HEK293 (cell line): ENCODE measurements around the gene FLT3LG.
A peak's percentile ranks its signal among the peaks of the same experiment; 100 is the strongest.

Experiments
- GLIS2 ChIP-seq: fragments of 450-650 bp; formaldehyde crosslinking; IDR thresholded peaks from 2 replicates; pipeline ENCODE4 v1.5.1; 2016; ENCODE audit warnings: missing biosample characterization, missing genetic modification characterization
- KLF1 ChIP-seq: fragments of 450-650 bp; formaldehyde crosslinking; IDR thresholded peaks from 2 replicates; pipeline ENCODE4 v1.5.1; 2016; ENCODE audit warnings: missing biosample characterization, missing genetic modification characterization
- KLF8 ChIP-seq: fragments of 450-650 bp; formaldehyde crosslinking; IDR thresholded peaks from 2 replicates; pipeline ENCODE4 v1.5.1; 2016; ENCODE audit warnings: missing biosample characterization, missing genetic modification characterization
- KLF9 ChIP-seq: fragments of 450-650 bp; formaldehyde crosslinking; IDR thresholded peaks from 2 replicates; pipeline ENCODE4 v1.5.1; 2016; ENCODE audit warnings: missing biosample characterization, missing genetic modification characterization, low read depth
- MZF1 ChIP-seq: fragments of 450-650 bp; formaldehyde crosslinking; IDR thresholded peaks from 2 replicates; pipeline ENCODE4 v1.5.1; 2017; ENCODE audit warnings: missing biosample characterization, missing genetic modification characterization, borderline replicate concordance
- OVOL3 ChIP-seq: fragments of 450-650 bp; formaldehyde crosslinking; IDR thresholded peaks from 2 replicates; pipeline ENCODE4 v1.5.1; 2016; ENCODE audit warnings: missing biosample characterization, missing genetic modification characterization
- PRDM1 ChIP-seq: fragments of 450-650 bp; formaldehyde crosslinking; IDR thresholded peaks from 2 replicates; pipeline ENCODE4; 2016; ENCODE audit warnings: missing biosample characterization, missing genetic modification characterization
- SALL2 ChIP-seq: fragments of 450-650 bp; formaldehyde crosslinking; IDR thresholded peaks from 2 replicates; pipeline ENCODE4 v1.5.0; 2017; ENCODE audit warnings: missing biosample characterization, mild to moderate bottlenecking, missing genetic modification characterization, borderline replicate concordance
- SP7 ChIP-seq: fragments of 450-650 bp; formaldehyde crosslinking; IDR thresholded peaks from 2 replicates; pipeline ENCODE4 v1.5.1; 2016; ENCODE audit warnings: missing biosample characterization, missing genetic modification characterization
- ZBTB17 ChIP-seq: fragments of 450-650 bp; formaldehyde crosslinking; IDR thresholded peaks from 2 replicates; pipeline ENCODE4 v1.5.1; 2016; ENCODE audit warnings: missing biosample characterization, missing genetic modification characterization
- ZFHX2 ChIP-seq: fragments of 450-650 bp; formaldehyde crosslinking; conservative IDR thresholded peaks from 2 replicates; pipeline ENCODE4 v1.5.1; 2016; ENCODE audit warnings: missing biosample characterization, missing genetic modification characterization
- ZFP37 ChIP-seq: fragments of 450-650 bp; formaldehyde crosslinking; IDR thresholded peaks from 2 replicates; pipeline ENCODE4 v1.5.1; 2016; ENCODE audit warnings: missing biosample characterization, missing genetic modification characterization
- ZIC2 ChIP-seq: fragments of 450-650 bp; formaldehyde crosslinking; IDR thresholded peaks from 2 replicates; pipeline ENCODE4 v1.5.1; 2016; ENCODE audit warnings: missing biosample characterization, missing genetic modification characterization
- ZNF114 ChIP-seq: fragments of 450-650 bp; formaldehyde crosslinking; IDR thresholded peaks from 2 replicates; pipeline ENCODE4 v1.5.0; 2017; ENCODE audit warnings: missing biosample characterization, missing genetic modification characterization
- ZNF155 ChIP-seq: fragments of 450-650 bp; formaldehyde crosslinking; IDR thresholded peaks from 2 replicates; pipeline ENCODE4 v1.5.1; 2016; ENCODE audit warnings: missing biosample characterization, missing genetic modification characterization
- ZNF157 ChIP-seq: fragments of 450-650 bp; formaldehyde crosslinking; IDR thresholded peaks from 2 replicates; pipeline ENCODE4 v1.5.1; 2016; ENCODE audit warnings: missing biosample characterization, missing genetic modification characterization
- ZNF211 ChIP-seq: fragments of 450-650 bp; formaldehyde crosslinking; IDR thresholded peaks from 2 replicates; pipeline ENCODE4 v1.5.1; 2016; ENCODE audit warnings: low read depth, missing biosample characterization, missing genetic modification characterization
- ZNF23 ChIP-seq: fragments of 450-650 bp; formaldehyde crosslinking; IDR thresholded peaks from 2 replicates; pipeline ENCODE4 v1.5.1; 2016; ENCODE audit warnings: missing biosample characterization, missing genetic modification characterization, borderline replicate concordance
- ZNF239 ChIP-seq: fragments of 450-650 bp; formaldehyde crosslinking; IDR thresholded peaks from 2 replicates; pipeline ENCODE4 v1.5.1; 2016; ENCODE audit warnings: missing biosample characterization, missing genetic modification characterization
- ZNF248 ChIP-seq: fragments of 450-650 bp; formaldehyde crosslinking; IDR thresholded peaks from 2 replicates; pipeline ENCODE4 v1.5.1; 2017; ENCODE audit warnings: missing biosample characterization, missing genetic modification characterization
- ZNF341 ChIP-seq: fragments of 450-650 bp; formaldehyde crosslinking; IDR thresholded peaks from 2 replicates; pipeline ENCODE4; 2016; ENCODE audit warnings: low read depth, missing biosample characterization, missing genetic modification characterization
- ZNF404 ChIP-seq: fragments of 450-650 bp; formaldehyde crosslinking; IDR thresholded peaks from 2 replicates; pipeline ENCODE4 v1.5.1; 2017; ENCODE audit warnings: missing biosample characterization, missing genetic modification characterization
- ZNF416 ChIP-seq: fragments of 450-650 bp; formaldehyde crosslinking; IDR thresholded peaks from 2 replicates; pipeline ENCODE4 v1.5.1; 2016; ENCODE audit warnings: missing biosample characterization, missing genetic modification characterization
- ZNF48 ChIP-seq: fragments of 450-650 bp; formaldehyde crosslinking; IDR thresholded peaks from 2 replicates; pipeline ENCODE4 v1.5.1; 2016; ENCODE audit warnings: missing biosample characterization, missing genetic modification characterization
- ZNF514 ChIP-seq: fragments of 450-650 bp; formaldehyde crosslinking; IDR thresholded peaks from 2 replicates; pipeline ENCODE4 v1.5.1; 2016; ENCODE audit warnings: missing biosample characterization, missing genetic modification characterization
- ZNF548 ChIP-seq: fragments of 450-650 bp; formaldehyde crosslinking; IDR thresholded peaks from 2 replicates; pipeline ENCODE4 v1.5.1; 2016; ENCODE audit warnings: missing biosample characterization, missing genetic modification characterization
- ZNF596 ChIP-seq: fragments of 450-650 bp; IDR thresholded peaks from 2 replicates; pipeline ENCODE4 v1.5.0; 2018; ENCODE audit warnings: missing biosample characterization, mild to moderate bottlenecking, missing genetic modification characterization, moderate library complexity
- ZNF600 ChIP-seq: fragments of 450-650 bp; formaldehyde crosslinking; IDR thresholded peaks from 2 replicates; pipeline ENCODE4 v1.5.1; 2016; ENCODE audit warnings: missing biosample characterization, missing genetic modification characterization
- ZNF610 ChIP-seq: fragments of 450-650 bp; formaldehyde crosslinking; IDR thresholded peaks from 2 replicates; pipeline ENCODE4 v1.5.1; 2016; ENCODE audit warnings: missing biosample characterization, missing genetic modification characterization, borderline replicate concordance
- ZNF623 ChIP-seq: fragments of 450-650 bp; formaldehyde crosslinking; IDR thresholded peaks from 2 replicates; pipeline ENCODE4 v1.5.1; 2016; ENCODE audit warnings: missing biosample characterization, missing genetic modification characterization
- ZNF660 ChIP-seq: fragments of 450-650 bp; IDR thresholded peaks from 2 replicates; pipeline ENCODE4 v1.5.1; 2018; ENCODE audit warnings: missing biosample characterization, mild to moderate bottlenecking, missing genetic modification characterization
- ZNF768 ChIP-seq: fragments of 450-650 bp; formaldehyde crosslinking; IDR thresholded peaks from 2 replicates; pipeline ENCODE4 v1.5.1; 2018; ENCODE audit warnings: missing biosample characterization, mild to moderate bottlenecking, missing genetic modification characterization
- ZNF791 ChIP-seq: fragments of 450-650 bp; formaldehyde crosslinking; IDR thresholded peaks from 2 replicates; pipeline ENCODE4 v1.5.1; 2016; ENCODE audit warnings: missing biosample characterization, missing genetic modification characterization
- ZNF792 ChIP-seq: fragments of 450-650 bp; formaldehyde crosslinking; IDR thresholded peaks from 2 replicates; pipeline ENCODE4 v1.5.1; 2016; ENCODE audit warnings: missing biosample characterization, missing genetic modification characterization
- TF ChIP-seq, protein P1 (sequence below): fragments of 450-650 bp; formaldehyde crosslinking; IDR thresholded peaks from 2 replicates; pipeline ENCODE4 v1.5.1; 2016; ENCODE audit warnings: missing biosample characterization, missing genetic modification characterization
- TF ChIP-seq, protein P2 (sequence below): fragments of 450-650 bp; IDR thresholded peaks from 2 replicates; pipeline ENCODE4 v1.5.1; 2018; ENCODE audit warnings: missing biosample characterization, missing genetic modification characterization
- TF ChIP-seq, protein P3 (sequence below): fragments of 450-650 bp; formaldehyde crosslinking; IDR thresholded peaks from 2 replicates; pipeline ENCODE4 v1.5.1; 2017; ENCODE audit warnings: missing biosample characterization, missing genetic modification characterization

FLT3LG gene

DNA sequence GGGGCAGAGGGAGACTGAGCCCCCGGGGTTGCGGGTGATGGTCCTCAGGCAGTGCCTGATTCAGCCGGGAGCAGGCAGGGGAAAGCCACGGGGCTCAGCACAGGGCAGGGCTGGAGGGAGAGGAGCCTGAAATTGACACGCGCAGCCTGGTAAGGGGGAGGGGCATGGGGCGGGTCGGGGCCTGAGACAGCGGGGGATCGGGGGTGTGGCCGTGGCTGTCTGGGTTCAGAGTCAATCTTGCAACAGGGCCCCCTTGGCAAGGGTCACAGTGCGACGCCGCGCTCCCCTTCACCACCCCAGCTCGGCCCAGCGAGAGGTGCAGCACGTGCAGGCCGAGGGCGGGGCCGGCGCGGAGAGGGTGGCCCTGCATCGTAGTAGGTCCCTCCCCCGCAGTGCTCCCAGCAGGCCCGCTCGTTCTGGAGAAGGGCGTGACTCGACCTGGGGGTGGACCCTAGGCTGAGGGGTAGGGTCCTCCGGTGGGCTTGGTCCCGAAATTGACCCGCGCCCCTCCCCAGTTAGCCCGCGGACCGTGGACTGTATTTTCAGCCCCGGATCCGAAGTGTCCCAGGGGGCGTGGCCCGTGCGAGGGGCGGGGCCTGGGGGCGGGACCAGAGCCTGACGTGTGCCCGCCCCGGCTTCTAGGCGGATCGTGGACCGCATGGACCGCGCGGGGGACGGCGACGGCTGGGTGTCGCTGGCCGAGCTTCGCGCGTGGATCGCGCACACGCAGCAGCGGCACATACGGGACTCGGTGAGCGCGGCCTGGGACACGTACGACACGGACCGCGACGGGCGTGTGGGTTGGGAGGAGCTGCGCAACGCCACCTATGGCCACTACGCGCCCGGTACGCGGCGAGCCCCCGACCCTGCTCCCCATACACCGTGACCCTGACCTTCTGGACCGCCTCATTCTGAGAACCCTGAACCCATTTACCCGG, 59.8 kb downstream of the FLT3LG start (continued):
- TF ChIP-seq ZIC2 (tag by site-specific recombination): peak; percentile 74
- no peak for TF ChIP-seq ZNF600 (tag by site-specific recombination)
- no peak for TF ChIP-seq ZNF157 (tag by site-specific recombination)
- peak; percentile 92 for TF ChIP-seq KLF1 (tag by site-specific recombination)
- no peak for TF ChIP-seq ZNF768
- TF ChIP-seq ZNF404 (tag by site-specific recombination): no peak
- peak; percentile 80 for TF ChIP-seq GLIS2 (tag by site-specific recombination)
- TF ChIP-seq ZNF548 (tag by site-specific recombination): no peak
- peak; percentile 30; the same call in 1 of the 2 replicates for TF ChIP-seq SP7
- TF ChIP-seq, protein P1, sequence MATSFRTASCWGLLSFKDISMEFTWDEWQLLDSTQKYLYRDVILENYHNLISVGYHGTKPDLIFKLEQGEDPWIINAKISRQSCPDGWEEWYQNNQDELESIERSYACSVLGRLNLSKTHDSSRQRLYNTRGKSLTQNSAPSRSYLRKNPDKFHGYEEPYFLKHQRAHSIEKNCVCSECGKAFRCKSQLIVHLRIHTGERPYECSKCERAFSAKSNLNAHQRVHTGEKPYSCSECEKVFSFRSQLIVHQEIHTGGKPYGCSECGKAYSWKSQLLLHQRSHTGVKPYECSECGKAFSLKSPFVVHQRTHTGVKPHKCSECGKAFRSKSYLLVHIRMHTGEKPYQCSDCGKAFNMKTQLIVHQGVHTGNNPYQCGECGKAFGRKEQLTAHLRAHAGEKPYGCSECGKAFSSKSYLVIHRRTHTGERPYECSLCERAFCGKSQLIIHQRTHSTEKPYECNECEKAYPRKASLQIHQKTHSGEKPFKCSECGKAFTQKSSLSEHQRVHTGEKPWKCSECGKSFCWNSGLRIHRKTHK (tag by site-specific recombination): no peak
- TF ChIP-seq ZNF610 (tag by site-specific recombination): no peak
- TF ChIP-seq MZF1: no peak
- no peak for TF ChIP-seq ZNF341
- TF ChIP-seq ZNF48 (tag by site-specific recombination): no peak
- no peak for TF ChIP-seq OVOL3 (tag by site-specific recombination)
- no peak for TF ChIP-seq PRDM1 (tag by site-specific recombination)
- no peak for TF ChIP-seq ZNF514 (tag by site-specific recombination)
- no peak; the same call in 1 of the 2 replicates for TF ChIP-seq ZBTB17 (tag by site-specific recombination)
- TF ChIP-seq ZFP37 (tag by site-specific recombination): no peak
- no peak for TF ChIP-seq ZNF623 (tag by site-specific recombination)
- TF ChIP-seq ZNF155: no peak
- TF ChIP-seq ZNF792: no peak
- TF ChIP-seq, protein P2, sequence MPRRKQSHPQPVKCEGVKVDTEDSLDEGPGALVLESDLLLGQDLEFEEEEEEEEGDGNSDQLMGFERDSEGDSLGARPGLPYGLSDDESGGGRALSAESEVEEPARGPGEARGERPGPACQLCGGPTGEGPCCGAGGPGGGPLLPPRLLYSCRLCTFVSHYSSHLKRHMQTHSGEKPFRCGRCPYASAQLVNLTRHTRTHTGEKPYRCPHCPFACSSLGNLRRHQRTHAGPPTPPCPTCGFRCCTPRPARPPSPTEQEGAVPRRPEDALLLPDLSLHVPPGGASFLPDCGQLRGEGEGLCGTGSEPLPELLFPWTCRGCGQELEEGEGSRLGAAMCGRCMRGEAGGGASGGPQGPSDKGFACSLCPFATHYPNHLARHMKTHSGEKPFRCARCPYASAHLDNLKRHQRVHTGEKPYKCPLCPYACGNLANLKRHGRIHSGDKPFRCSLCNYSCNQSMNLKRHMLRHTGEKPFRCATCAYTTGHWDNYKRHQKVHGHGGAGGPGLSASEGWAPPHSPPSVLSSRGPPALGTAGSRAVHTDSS: no peak
- no peak for TF ChIP-seq ZNF660 (tag by site-specific recombination)
- TF ChIP-seq, protein P3, sequence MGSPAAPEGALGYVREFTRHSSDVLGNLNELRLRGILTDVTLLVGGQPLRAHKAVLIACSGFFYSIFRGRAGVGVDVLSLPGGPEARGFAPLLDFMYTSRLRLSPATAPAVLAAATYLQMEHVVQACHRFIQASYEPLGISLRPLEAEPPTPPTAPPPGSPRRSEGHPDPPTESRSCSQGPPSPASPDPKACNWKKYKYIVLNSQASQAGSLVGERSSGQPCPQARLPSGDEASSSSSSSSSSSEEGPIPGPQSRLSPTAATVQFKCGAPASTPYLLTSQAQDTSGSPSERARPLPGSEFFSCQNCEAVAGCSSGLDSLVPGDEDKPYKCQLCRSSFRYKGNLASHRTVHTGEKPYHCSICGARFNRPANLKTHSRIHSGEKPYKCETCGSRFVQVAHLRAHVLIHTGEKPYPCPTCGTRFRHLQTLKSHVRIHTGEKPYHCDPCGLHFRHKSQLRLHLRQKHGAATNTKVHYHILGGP: no peak
- no peak for TF ChIP-seq ZNF791 (tag by site-specific recombination)
- no peak for TF ChIP-seq ZNF23
- TF ChIP-seq KLF8 (tag by site-specific recombination): peak; percentile 86
- no peak for TF ChIP-seq ZNF416 (tag by site-specific recombination)
- TF ChIP-seq ZNF211: no peak
- TF ChIP-seq ZNF248 (tag by site-specific recombination): no peak
- no peak for TF ChIP-seq SALL2 (tag by site-specific recombination)
- TF ChIP-seq ZFHX2 (tag by site-specific recombination): peak; percentile 58
- TF ChIP-seq KLF9: peak; percentile 99
- no peak for TF ChIP-seq ZNF596
- no peak for TF ChIP-seq ZNF239 (tag by site-specific recombination)
- TF ChIP-seq ZNF114 (tag by site-specific recombination): no peak
